Coronary artery (tissue), 2 donors: ENCODE measurements around the gene ZNF213.
"Not testable (repeated sequence)": the region's sequence is repeated elsewhere in the genome, so short reads cannot be mapped to it uniquely, and the experiment has no call there.

ENCODE experiments used
- DNase-seq: peaks from one replicate; pipeline ENCODE4 v3.0.0-alpha.2; 2017; ENCODE audit warnings: low spot score
- H3K27ac ChIP-seq, 2 donors: fragments of 200-600 bp; sonication (generic); one replicate each; pipeline ENCODE4 v1.5.1; 2016 to 2019
- H3K4me3 ChIP-seq: fragments of 200-600 bp; sonication (generic); 2 replicates; pipeline ENCODE4 v1.5.1; 2016; ENCODE audit warnings: mild to moderate bottlenecking, moderate library complexity
- CTCF ChIP-seq: fragments of 200-600 bp; sonication (generic); IDR thresholded peaks from one replicate; pipeline ENCODE4 v1.5.1; 2019; ENCODE audit warnings: antibody characterized with exemption

ZNF213 gene

GRCh38 chr16:3135126-3135715 lies 392 bp downstream of the ZNF213 start:
- no peak for DNase-seq
- H3K27ac ChIP-seq: peak overlapping the region; percentile 86 to 95
- H3K4me3 ChIP-seq: peak overlapping the region; percentile 84
- no peak for TF ChIP-seq CTCF

GRCh38 chr16:3137267-3137666 lies 2.4 kb downstream of the ZNF213 start:
- TF ChIP-seq CTCF: no peak
- no peak for DNase-seq
- Histone ChIP-seq H3K27ac (no peak overlapping the region), H3K4me3 (no peak overlapping the region)

- no peak for DNase-seq
- no peak for TF ChIP-seq CTCF
- no peak overlapping the region for H3K4me3 ChIP-seq
- no peak overlapping the region for H3K27ac ChIP-seq
Observed at GRCh38 chr16:3138342-3138741, 3.5 kb downstream of the ZNF213 start.

- DNase-seq: no peak
- H3K4me3 ChIP-seq: no peak overlapping the region
- TF ChIP-seq CTCF: no peak
- H3K27ac ChIP-seq: no peak overlapping the region
Observed at GRCh38 chr16:3138823-3139426, 4.1 kb downstream of the ZNF213 start.

- DNase-seq, H3K4me3 ChIP-seq, H3K27ac ChIP-seq: not testable (repeated sequence)
Observed at GRCh38 chr16:3139561-3139960, 4.7 kb downstream of the ZNF213 start.

- DNase-seq: no peak
- no peak overlapping the region for H3K27ac ChIP-seq
- H3K4me3 ChIP-seq: no peak overlapping the region
- TF ChIP-seq CTCF: no peak
Observed at GRCh38 chr16:3140603-3141427, 6.0 kb downstream of the ZNF213 start.

- no peak for DNase-seq
- no peak overlapping the region for H3K27ac ChIP-seq
- no peak for TF ChIP-seq CTCF
Observed at GRCh38 chr16:3141781-3142311, 7.0 kb downstream of the ZNF213 start.

More at GRCh38 chr16:3141781-3142311, 7.0 kb downstream of the ZNF213 start:
- H3K4me3 ChIP-seq: no peak overlapping the region
